Stomach (tissue), 9 donors: ENCODE results near the gene RPL4. TPM values are rescaled to one million over a fixed set of nuclear protein-coding genes. Genes with fewer than 3 reads are reported as not detected.

Experiments
- DNase-seq, 2 donors: peaks; one replicate each; pipeline versions ENCODE4 v3.0.0 to v3.0.0-alpha.2; 2013 to 2019
- H3K27ac ChIP-seq, 5 donors: fragments of 200-600 bp in 4 of 5; sonication (generic) in 4 of 5; one replicate each; pipeline ENCODE4 v1.5.1; 2013 to 2019; ENCODE audit warnings: mild to moderate bottlenecking in 1 of 5, moderate library complexity in 1 of 5
- H3K27me3 ChIP-seq, 3 donors: fragments of 200-600 bp; sonication (generic); one replicate each; pipeline ENCODE4 v1.5.1; 2017 to 2019; ENCODE audit warnings: mixed run types in 1 of 3
- H3K36me3 ChIP-seq, 4 donors: fragments of 200-600 bp; sonication (generic); 1 replicate in 3 of 4; 2 replicates in 1 of 4; pipeline ENCODE4 v1.5.1; 2016 to 2019
- H3K4me1 ChIP-seq, 4 donors: fragments of 200-600 bp; sonication (generic); one replicate each; pipeline ENCODE4 v1.5.1; 2016 to 2019
- H3K4me3 ChIP-seq, 4 donors: fragments of 200-600 bp; sonication (generic) in 3 of 4; one replicate each; pipeline ENCODE4 v1.5.1; 2016 to 2019; ENCODE audit warnings: mild to moderate bottlenecking in 1 of 4
- H3K9me3 ChIP-seq, 4 donors: fragments of 200-600 bp; sonication (generic); one replicate each; pipeline ENCODE4 v1.5.1; 2016 to 2019
- EP300 ChIP-seq: sonication (generic); formaldehyde crosslinking; IDR thresholded peaks from one replicate; pipeline ENCODE4 v1.6.1; 2017; ENCODE audit warnings: antibody characterized with exemption
- POLR2A ChIP-seq, 4 donors: fragments of 450-650 bp; IDR thresholded peaks; one replicate each; pipeline ENCODE4 v1.6.1; 2016; ENCODE audit warnings: antibody characterized with exemption in 4 of 4, control low read depth in 2 of 4, mild to moderate bottlenecking in 1 of 4, moderate library complexity in 1 of 4
- POLR2AphosphoS5 ChIP-seq, 3 donors: sonication (generic); formaldehyde crosslinking; IDR thresholded peaks; one replicate each; pipeline ENCODE4 v1.6.1; 2016; ENCODE audit warnings: antibody characterized with exemption in 3 of 3
- WGBS, 5 donors: extraction: QIAGEN DNeasy Blood & Tissue Kit in 3 of 5; methylation state at CpG; one replicate each; pipeline versions ENCODE4 v1.1.5 to v1.1.7; 2013 to 2018; 5-methylcytosine and 5-hydroxymethylcytosine counted together
- intact Hi-C: fragments of 100-400 bp; cut with DNase I; formaldehyde crosslinking; loops from one replicate; pipeline ENCODE4 v1.15.1; 2023; ENCODE audit warnings: low total_unique reads
- polyA plus RNA-seq, 3 donors: library from polyadenylated mRNA; stranded (reverse); fragments of 200-250 nt; gene quantifications; one replicate each; pipeline ENCODE4 v1.2.3, GENCODE V29; 2013
- total RNA-seq, 5 donors: library from RNA; depleted of rRNA; stranded (reverse); fragments of >200 nt; gene quantifications; one replicate each; pipeline versions ENCODE4 v1.1.0 to v1.2.3, GENCODE V29; 2014 to 2016
- TF ChIP-seq, protein P1 (sequence below), 7 experiments: fragments of 450-650 bp in 4 of 7; fragments of 200-600 bp in 3 of 7; sonication (generic) in 3 of 7; IDR thresholded peaks; one replicate each; pipeline ENCODE4 v1.5.1; 2016 to 2019; ENCODE audit warnings: antibody characterized with exemption in 7 of 7, control low read depth in 2 of 7, mild to moderate bottlenecking in 1 of 7
- donor health status: healthy with polysubstance abuse.
- donor health status: Bipolar disorder and iron deficiency.
- donor health status: healthy.

RPL4 gene
- total and polyA plus RNA-seq, 8 donors = 994 to 4,395 (median 2,511) TPM

DNA sequence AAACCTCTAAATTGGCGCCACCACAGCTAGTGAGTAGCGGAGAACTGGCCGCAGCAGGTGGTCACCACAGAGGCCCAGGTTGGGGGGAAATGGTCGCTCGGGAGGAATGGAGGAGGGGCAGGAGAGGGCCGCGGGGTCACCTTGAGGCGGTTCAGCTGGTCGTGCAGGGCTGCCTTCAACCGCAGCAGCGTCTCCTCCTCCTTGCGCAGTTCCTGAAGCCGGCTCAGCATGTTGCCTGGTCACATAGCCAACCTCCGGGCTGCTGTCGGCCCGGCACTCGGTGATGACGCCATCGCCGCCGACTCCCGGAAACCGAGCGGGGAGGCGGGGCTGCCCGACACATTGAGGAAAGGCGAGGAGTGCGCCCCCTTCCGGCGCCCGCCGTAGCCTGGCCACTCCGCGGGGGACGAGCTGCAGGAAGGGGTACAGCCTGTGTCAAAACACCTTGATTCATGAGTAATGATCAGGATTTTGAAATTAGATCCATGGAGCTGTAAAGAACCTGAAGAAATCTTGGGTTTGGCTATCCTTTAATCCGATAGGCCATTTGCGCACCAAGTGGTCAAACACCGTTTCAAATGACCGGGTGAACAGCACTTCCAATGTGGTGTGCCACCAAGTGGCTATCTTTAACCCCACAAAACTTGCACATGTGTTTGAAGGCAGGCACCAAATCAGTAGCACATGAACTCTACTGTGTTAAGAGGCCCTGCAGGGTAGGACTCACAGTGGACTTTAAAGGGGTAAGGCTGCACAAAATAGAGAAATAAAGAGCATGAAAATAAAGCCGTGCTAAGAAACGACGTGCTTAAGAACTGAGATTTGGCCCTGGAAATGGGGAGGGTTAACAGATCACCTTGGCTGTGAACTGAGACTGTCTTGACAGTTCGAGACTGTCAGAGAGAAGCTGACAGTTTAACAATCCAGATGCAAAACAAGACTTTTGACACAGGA is 6.9 kb downstream of the RPL4 start, which contains the start of gene SNAPC5:
Gene SNAPC5, minus strand, starts transcription at position 261 of the 954 bp plus-strand sequence. Its CDS starts 31 bp downstream, at position 230.
- intact Hi-C loops = loop anchor here (5.0 kb wide), 1 partner anchor 110 kb away; the partner anchor contains the start of gene MAP2K1
- no peaks in the 10 kb centered on the region for H3K27me3 ChIP-seq
- peak within 1 kb of the TSS; percentile 87 to 92 (median 90) for H3K27ac ChIP-seq
- 5 to 7% (median 7%) methylated on average over 32 to 43 of the region's 43 CpGs for WGBS, 5 donors
- H3K36me3 ChIP-seq = peaks cover 44 to 79% (median 79%) of the 10 kb centered on the region in 4 donors
- H3K9me3 ChIP-seq = no peaks in the 10 kb centered on the region
- peak within 1 kb of the TSS; percentile 71 to 92 (median 86) for H3K4me3 ChIP-seq
- H3K4me1 ChIP-seq = peaks cover 14 to 85% (median 40%) of the 10 kb centered on the region in 4 donors
- DNase-seq = peak; percentile 99
- TF ChIP-seq POLR2A (IDR thresholded peaks at IDR 0.05) = peak in 2 of 4 donors; percentile 6 to 25
- TF ChIP-seq EP300 = no peak
- TF ChIP-seq, protein P1, sequence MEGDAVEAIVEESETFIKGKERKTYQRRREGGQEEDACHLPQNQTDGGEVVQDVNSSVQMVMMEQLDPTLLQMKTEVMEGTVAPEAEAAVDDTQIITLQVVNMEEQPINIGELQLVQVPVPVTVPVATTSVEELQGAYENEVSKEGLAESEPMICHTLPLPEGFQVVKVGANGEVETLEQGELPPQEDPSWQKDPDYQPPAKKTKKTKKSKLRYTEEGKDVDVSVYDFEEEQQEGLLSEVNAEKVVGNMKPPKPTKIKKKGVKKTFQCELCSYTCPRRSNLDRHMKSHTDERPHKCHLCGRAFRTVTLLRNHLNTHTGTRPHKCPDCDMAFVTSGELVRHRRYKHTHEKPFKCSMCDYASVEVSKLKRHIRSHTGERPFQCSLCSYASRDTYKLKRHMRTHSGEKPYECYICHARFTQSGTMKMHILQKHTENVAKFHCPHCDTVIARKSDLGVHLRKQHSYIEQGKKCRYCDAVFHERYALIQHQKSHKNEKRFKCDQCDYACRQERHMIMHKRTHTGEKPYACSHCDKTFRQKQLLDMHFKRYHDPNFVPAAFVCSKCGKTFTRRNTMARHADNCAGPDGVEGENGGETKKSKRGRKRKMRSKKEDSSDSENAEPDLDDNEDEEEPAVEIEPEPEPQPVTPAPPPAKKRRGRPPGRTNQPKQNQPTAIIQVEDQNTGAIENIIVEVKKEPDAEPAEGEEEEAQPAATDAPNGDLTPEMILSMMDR (IDR thresholded peaks at IDR 0.05) = peak in 6 of 7 experiments; percentile 62 to 99 (median 97)
- peak; percentile 90 to 99 (median 95) for TF ChIP-seq POLR2AphosphoS5 (IDR thresholded peaks at IDR 0.05)

DNA sequence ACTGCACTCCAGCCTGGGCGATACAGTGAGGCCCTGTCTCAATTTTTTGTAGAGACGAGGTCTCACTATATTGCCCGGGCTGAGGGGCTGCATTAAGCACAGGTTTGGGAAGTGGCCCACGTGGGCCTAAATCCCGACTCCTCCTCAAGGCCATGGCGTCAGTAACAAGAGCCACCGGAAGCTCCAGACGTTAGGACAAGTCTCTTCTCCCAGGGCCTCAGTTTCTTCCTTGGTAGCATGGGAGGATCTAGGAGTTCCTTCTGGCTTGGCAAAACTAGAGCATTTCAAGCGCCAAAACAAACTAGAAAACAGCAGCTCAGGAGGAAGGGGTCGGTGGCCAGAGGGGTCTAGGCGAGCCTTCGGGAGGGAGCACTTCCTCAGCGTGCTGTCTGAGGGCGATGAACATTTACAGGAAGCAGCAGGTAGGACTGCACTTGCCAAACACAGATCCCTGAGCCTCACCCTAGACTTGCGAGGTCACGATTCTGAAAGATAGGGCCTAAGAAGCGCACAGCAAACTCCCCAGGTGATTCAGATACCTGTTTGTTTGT is 7.6 kb downstream of the RPL4 start:
- intact Hi-C loops = loop anchor here (5.0 kb wide), 1 partner anchor 110 kb away; the partner anchor contains the start of gene MAP2K1

DNA sequence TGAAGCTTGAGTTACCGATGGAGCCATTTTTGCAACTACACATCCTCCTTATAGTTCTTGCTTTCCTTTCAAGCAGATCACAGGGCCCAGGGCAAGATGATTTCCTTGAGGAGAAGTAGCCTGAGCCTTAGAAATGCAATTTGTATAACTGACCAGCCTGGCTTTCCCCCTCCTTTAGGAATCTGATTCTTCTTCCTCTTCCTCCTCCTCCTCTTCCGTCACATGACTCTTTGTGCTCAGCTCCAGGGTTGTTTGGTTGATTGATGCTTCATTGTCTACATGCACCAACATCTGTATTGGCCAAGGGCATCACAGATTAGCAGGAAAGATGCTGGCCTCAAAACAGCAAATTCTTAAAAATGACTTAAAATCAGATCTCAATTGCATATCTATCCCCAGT is 10.4 kb downstream of the RPL4 start:
- no peaks in the 10 kb centered on the region for H3K9me3 ChIP-seq
- TF ChIP-seq, protein P1 (IDR thresholded peaks at IDR 0.05) = no peak
- TF ChIP-seq POLR2AphosphoS5 (IDR thresholded peaks at IDR 0.05) (no peak), POLR2A (IDR thresholded peaks at IDR 0.05) (no peak), EP300 (no peak)
- peaks cover 10 to 65% (median 28%) of the 10 kb centered on the region in 4 donors for H3K4me1 ChIP-seq
- no peak overlapping the region for H3K27ac ChIP-seq
- intact Hi-C loops = no loop called here
- WGBS, 5 donors = 66 to 95% (median 93%) methylated on average over 2 of the region's 2 CpGs
- H3K36me3 ChIP-seq = peaks cover 19 to 79% (median 79%) of the 10 kb centered on the region in 4 donors
- no peak for DNase-seq
- H3K27me3 ChIP-seq = no peaks in the 10 kb centered on the region
- H3K4me3 ChIP-seq = no peak overlapping the region

More for the DNA sequence above, 7.6 kb downstream of the RPL4 start:
- peak overlapping the region; percentile 87 to 92 (median 90) for H3K27ac ChIP-seq
- H3K4me3 ChIP-seq = peak overlapping the region; percentile 71 to 92 (median 86)
- peaks cover 42 to 79% (median 79%) of the 10 kb centered on the region in 4 donors for H3K36me3 ChIP-seq
- DNase-seq = no peak
- 13 to 20% (median 14%) methylated on average over 17 of the region's 17 CpGs for WGBS, 5 donors
- no peak for TF ChIP-seq POLR2A (IDR thresholded peaks at IDR 0.05)
- TF ChIP-seq, protein P1 (IDR thresholded peaks at IDR 0.05) = no peak
- no peak for TF ChIP-seq EP300
- no peak for TF ChIP-seq POLR2AphosphoS5 (IDR thresholded peaks at IDR 0.05)
- no peaks in the 10 kb centered on the region for H3K27me3 ChIP-seq
- H3K9me3 ChIP-seq = no peaks in the 10 kb centered on the region
- H3K4me1 ChIP-seq = peaks cover 10 to 79% (median 33%) of the 10 kb centered on the region in 4 donors

DNA sequence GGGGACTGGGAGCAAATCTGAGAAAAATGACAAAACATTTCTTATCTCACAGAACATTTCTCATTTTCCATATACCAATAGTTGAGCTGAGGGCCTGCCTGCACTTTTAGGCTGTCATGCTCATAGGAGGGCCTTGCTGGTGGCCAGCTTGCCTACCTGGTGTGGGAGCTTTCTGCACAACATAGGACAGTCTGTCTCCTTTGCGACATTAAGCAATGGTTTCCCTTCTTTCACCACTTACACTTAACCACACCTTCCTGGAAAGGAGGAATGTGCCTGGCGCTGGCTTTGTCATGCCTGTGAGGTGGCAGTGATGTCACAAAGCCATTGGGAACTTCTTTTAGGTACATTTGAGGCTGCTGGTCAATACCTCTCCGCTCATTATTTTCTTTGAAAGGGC is 12.8 kb downstream of the RPL4 start:
- intact Hi-C loops = no loop called here
- 83 to 93% (median 90%) methylated on average over 3 of the region's 3 CpGs for WGBS, 5 donors
- H3K36me3 ChIP-seq = peaks cover 12 to 90% (median 89%) of the 10 kb centered on the region in 4 donors
- no peak for DNase-seq
- no peak overlapping the region for H3K4me3 ChIP-seq
- no peaks in the 10 kb centered on the region for H3K27me3 ChIP-seq
- H3K27ac ChIP-seq = no peak overlapping the region
- peaks cover 8 to 44% (median 19%) of the 10 kb centered on the region in 4 donors for H3K4me1 ChIP-seq
- H3K9me3 ChIP-seq = no peaks in the 10 kb centered on the region
- no peak for TF ChIP-seq EP300
- TF ChIP-seq POLR2AphosphoS5 (IDR thresholded peaks at IDR 0.05) = no peak
- TF ChIP-seq, protein P1 (IDR thresholded peaks at IDR 0.05) = no peak
- TF ChIP-seq POLR2A (IDR thresholded peaks at IDR 0.05) = no peak
